K562 (cell line): ENCODE results near the gene PRICKLE2. TPM values are rescaled to one million over a fixed set of nuclear protein-coding genes. Genes with fewer than 3 reads are reported as not detected.

ENCODE experiments used
- ATAC-seq: fragments of 200-7000 bp; cut with Tn5 transposase; 3 replicates; pipeline ENCODE4 v1.9.1; 2020; ENCODE audit warnings: moderate library complexity
- BruUV-seq: library from RNA; stranded (reverse); fragments of 400-500 nt; replicated peaks from 2 replicates; lab custom pipeline; 2021; lab: Mats Ljungman, UMichigan
- CTCF ChIA-PET: fragments of 300-600 bp; formaldehyde crosslinking; extraction: SDS; loops from one replicate; lab custom pipeline; 2021; ENCODE audit warnings: low intra/inter-chr PET ratio; lab: Yijun Ruan, JAX
- POLR2A ChIA-PET: fragments of 300-600, 350-650 bp; sonication (Branson Sonifier 250); formaldehyde crosslinking; extraction: SDS; loops from one replicate; lab custom pipeline; 2021; ENCODE audit warnings: antibody characterized with exemption, inconsistent platforms; lab: Yijun Ruan, JAX
- DNase-seq, 4 experiments: peaks; one replicate each; pipeline versions ENCODE4 v3.0.0 to v3.0.0-alpha.2; 2011 to 2018; ENCODE audit warnings: low spot score in 3 of 4, mixed read lengths in 3 of 4; ENCODE audit errors: extremely low read depth in 1 of 4
- FAIRE-seq: peaks from 2 replicates; lab custom pipeline; 2011; peaks lifted over from hg19 to GRCh38; lab: Jason Lieb, UNC
- H2AFZ ChIP-seq: 2 replicates; pipeline ENCODE4 v1.6.0; 2011; ENCODE audit warnings: low read depth, low read length, control low read depth, inconsistent platforms
- H3K27ac ChIP-seq: fragments of 200-600 bp; 3 replicates; pipeline ENCODE4 v1.8.0; 2011; ENCODE audit warnings: low read depth, mild to moderate bottlenecking, control low read depth, inconsistent platforms, low read length, moderate library complexity, mixed read lengths; ENCODE audit errors: extremely low read depth
- H3K27me3 ChIP-seq, 2 experiments: fragments of 300-600 bp in 1 of 2; 2 replicates in 1 of 2; 3 replicates in 1 of 2; pipeline versions ENCODE4 v1.6.0 to v1.8.0; 2011; ENCODE audit warnings: inconsistent platforms in 2 of 2, low read length in 2 of 2, mild to moderate bottlenecking in 1 of 2, mixed read lengths in 1 of 2, moderate library complexity in 1 of 2; ENCODE audit not compliant: control insufficient read depth in 2 of 2, insufficient read depth in 2 of 2
- H3K36me3 ChIP-seq: fragments of 300-600 bp; 3 replicates; pipeline ENCODE4 v1.8.0; 2011; ENCODE audit warnings: mild to moderate bottlenecking, low read length, inconsistent platforms; ENCODE audit not compliant: control insufficient read depth, insufficient read depth
- H3K4me1 ChIP-seq, 2 experiments: fragments of 200-600 bp in 1 of 2; replicated peaks in 1 of 2; 2 replicates in 1 of 2; 3 replicates in 1 of 2; pipeline versions ENCODE4 v1.5.1 to v1.8.0; 2011; ENCODE audit warnings: inconsistent platforms in 2 of 2, low read length in 2 of 2, mild to moderate bottlenecking in 1 of 2, mixed read lengths in 1 of 2, moderate library complexity in 1 of 2; ENCODE audit not compliant: control insufficient read depth in 2 of 2, insufficient read depth in 2 of 2
- H3K4me2 ChIP-seq: 2 replicates; pipeline ENCODE4 v1.6.1; 2011; ENCODE audit warnings: low read length, control low read depth, inconsistent platforms, mixed read lengths; ENCODE audit not compliant: insufficient read depth
- H3K4me3 ChIP-seq: fragments of 200-600 bp; sonication (generic), shearing (Covaris generic); 2 replicates; pipeline ENCODE4 v1.5.1; 2016; ENCODE audit warnings: control low read depth, inconsistent platforms
- H3K79me2 ChIP-seq: fragments of 200-600 bp; 3 replicates; pipeline ENCODE4 v1.8.0; 2011; ENCODE audit warnings: low read length, inconsistent platforms; ENCODE audit not compliant: control insufficient read depth, insufficient read depth
- H3K9ac ChIP-seq, 2 experiments: 2 replicates each; pipeline versions ENCODE4 v1.6.0 to v1.6.1; 2011; ENCODE audit warnings: low read depth in 2 of 2, low read length in 2 of 2, control low read depth in 1 of 2, inconsistent platforms in 1 of 2, mild to moderate bottlenecking in 1 of 2, mixed read lengths in 1 of 2; ENCODE audit not compliant: insufficient read depth in 1 of 2
- H3K9me1 ChIP-seq: one replicate; pipeline ENCODE4 v1.6.0; 2011; ENCODE audit warnings: inconsistent platforms, mild to moderate bottlenecking, low read length, moderate library complexity; ENCODE audit not compliant: control insufficient read depth, insufficient read depth
- H3K9me3 ChIP-seq: replicated peaks from 2 replicates; pipeline ENCODE4 v1.5.1; 2011; ENCODE audit warnings: low read depth, low read length, inconsistent platforms; ENCODE audit not compliant: control insufficient read depth, insufficient read depth
- H4K20me1 ChIP-seq: replicated peaks from 2 replicates; pipeline ENCODE4 v1.6.1; 2011; ENCODE audit warnings: low read length, inconsistent platforms, mixed read lengths; ENCODE audit not compliant: control insufficient read depth, insufficient read depth
- ARID1B ChIP-seq: fragments of 450-650 bp; IDR thresholded peaks from 2 replicates; pipeline ENCODE4 v1.6.1; 2016; ENCODE audit warnings: antibody characterized with exemption, mild to moderate bottlenecking, inconsistent platforms
- MAX ChIP-seq: sonication (generic); formaldehyde crosslinking; IDR thresholded peaks from 2 replicates; pipeline ENCODE4 v1.9.0; 2022; ENCODE audit warnings: mild to moderate bottlenecking, missing genetic modification reagents
- NFYB ChIP-seq: IDR thresholded peaks from 2 replicates; pipeline ENCODE4 v1.6.1; 2011; ENCODE audit warnings: mild to moderate bottlenecking, moderate library complexity; ENCODE audit not compliant: insufficient read length; ENCODE audit errors: extremely low read depth
- TFE3 ChIP-seq: fragments of 450-650 bp; formaldehyde crosslinking; IDR thresholded peaks from 2 replicates; pipeline ENCODE4 v1.4.0; 2020; ENCODE audit warnings: mild to moderate bottlenecking, mixed read lengths
- ZBTB11 ChIP-seq, 3 experiments: fragments of 200-800 bp in 1 of 3; fragments of 250-450 bp in 1 of 3; fragments of 450-650 bp in 1 of 3; sonication (Bioruptor Pico) in 1 of 3; sonication (Bioruptor generic) in 1 of 3; formaldehyde crosslinking in 1 of 3; IDR thresholded peaks; 2 replicates each; pipeline versions ENCODE4 v1.6.1 to v1.8.0; 2016 to 2022; ENCODE audit warnings: mild to moderate bottlenecking in 2 of 3, missing genetic modification characterization in 2 of 3, missing compliant biosample characterization in 1 of 3, moderate library complexity in 1 of 3
- WGBS: fragments of 100-300 bp; shearing (Covaris generic); methylation state at CpG from one replicate; pipeline ENCODE4 v1.1.6; 2016; ENCODE audit warnings: low coverage, mixed read lengths; ENCODE audit not compliant: insufficient coverage; ENCODE audit errors: missing lambda C conversion rate; 5-methylcytosine and 5-hydroxymethylcytosine counted together
- in situ Hi-C: fragments of 300-500 bp; cut with MboI; formaldehyde crosslinking; loops from 4 replicates; pipeline ENCODE4 v1.15.0; 2018; ENCODE audit warnings: inconsistent platforms, mixed read lengths
- intact Hi-C: fragments of 100-400 bp; cut with micrococcal nuclease; formaldehyde crosslinking; loops from 2 replicates; pipeline ENCODE4 v1.14.2; 2022
- polyA plus RNA-seq, 8 experiments: library from polyadenylated mRNA; depleted of rRNA in 4 of 8; stranded (reverse) in 5 of 8; unstranded in 3 of 8; fragments of >200 nt; fragmentation: Nextera tagmentation in 2 of 8; fragmentation: Illumina TruSeq in 1 of 8; extraction: Ambion mirVana in 2 of 8; extraction: Trizol in 1 of 8; gene quantifications; 2 replicates each; pipeline versions ENCODE4 v1.2.1 to v1.2.3, GENCODE V29; 2011 to 2014; ENCODE audit warnings: inconsistent platforms in 1 of 8, missing spikeins in 1 of 8
- total RNA-seq, 7 experiments: library from RNA; depleted of rRNA in 6 of 7; stranded (reverse); fragments of >200 nt in 6 of 7; fragmentation: Illumina TruSeq in 2 of 7; extraction: Trizol in 2 of 7; gene quantifications; 2 replicates each; pipeline versions ENCODE4 v1.2.1 to v1.2.3, GENCODE V29; 2011 to 2021; ENCODE audit warnings: low replicate concordance in 1 of 7

PRICKLE2 gene
- total and polyA plus RNA-seq, 9 of the 15 experiments (the other 6 are each of a cell fraction or from before 2014, with no cell fraction given), result 0.07 to 0.09 TPM; not detected in 7

- no peak for DNase-seq
- no peak for TF ChIP-seq MAX
- peak; percentile 24; the same call in 1 of the 2 replicates for TF ChIP-seq TFE3 (CRISPR knock-in tag)
- peak; percentile 10 for TF ChIP-seq NFYB
- TF ChIP-seq, all 486 proteins: peak for 2
- no peaks in the 10 kb centered on the region for H3K79me2 ChIP-seq
- H3K4me2 ChIP-seq, result no peak overlapping the region
- H3K4me1 ChIP-seq, result no peaks in the 10 kb centered on the region
- H3K36me3 ChIP-seq, result no peaks in the 10 kb centered on the region
- no peaks in the 10 kb centered on the region for H3K9me3 ChIP-seq
- POLR2A ChIA-PET, result no interaction called here
- CTCF ChIA-PET, result no interaction called here
- 0% methylated on average over 1 of the region's 1 CpG for WGBS
- no peak overlapping the region for H2AFZ ChIP-seq
- no TSS peak for BruUV-seq
- no peak for ATAC-seq
- no peak overlapping the region for H3K9ac ChIP-seq
- FAIRE-seq, result no peak
- H4K20me1 ChIP-seq, result no peaks in the 10 kb centered on the region
- H3K9me1 ChIP-seq, result no peaks in the 10 kb centered on the region
- intact Hi-C loops (no loop called here), in situ Hi-C loops (no loop called here)
- no peaks in the 10 kb centered on the region for H3K27me3 ChIP-seq
- H3K27ac ChIP-seq, result no peak overlapping the region
- H3K4me3 ChIP-seq, result no peak overlapping the region
These were observed 140.6 kb downstream of the PRICKLE2 start for GRCh38 chr3:64084640-64085039.

GRCh38 chr3:64083575-64083974 is 141.7 kb downstream of the PRICKLE2 start:
- in situ Hi-C loops (no loop called here), intact Hi-C loops (no loop called here)
- WGBS, result 0% methylated on average over 3 of the region's 3 CpGs
- no peak overlapping the region for H3K4me2 ChIP-seq
- no peak overlapping the region for H3K27ac ChIP-seq
- H3K4me1 ChIP-seq, result no peaks in the 10 kb centered on the region
- no peak for DNase-seq
- no peak overlapping the region for H3K4me3 ChIP-seq
- H2AFZ ChIP-seq, result no peak overlapping the region
- no peaks in the 10 kb centered on the region for H3K36me3 ChIP-seq
- ChIA-PET CTCF (no interaction called here), POLR2A (no interaction called here)
- no peaks in the 10 kb centered on the region for H3K9me1 ChIP-seq
- BruUV-seq, result no TSS peak
- H4K20me1 ChIP-seq, result no peaks in the 10 kb centered on the region
- no peak for ATAC-seq
- no peaks in the 10 kb centered on the region for H3K9me3 ChIP-seq
- no peaks in the 10 kb centered on the region for H3K79me2 ChIP-seq
- TF ChIP-seq ZBTB11 (CRISPR knock-in tag; IDR thresholded peaks at IDR 0.05), result peak in 1 of 3 experiments; percentile 28; a peak in 1 of 6 replicates
- no peak for TF ChIP-seq ARID1B
- FAIRE-seq, result no peak
- no peaks in the 10 kb centered on the region for H3K27me3 ChIP-seq
- H3K9ac ChIP-seq, result no peak overlapping the region
